Measurements from ENCODE around the gene DGCR6L. TPM values are rescaled to one million over a fixed set of nuclear protein-coding genes. Genes with fewer than 3 reads are reported as not detected.

The DGCR6L gene
- total and polyA plus RNA-seq, 10 of the 15 experiments (the other 5 are each of a cell fraction or from before 2014, with no cell fraction given): 1.6 to 62.8 (median 22.6) TPM

- no peaks in the 10 kb centered on the region for H3K9me3 ChIP-seq (replicated peaks; ENCODE audit: control insufficient read depth, insufficient read depth, low read length)
- no peak for TF ChIP-seq CHD2 (IDR thresholded peaks at IDR 0.05; ENCODE audit: borderline replicate concordance, low read depth, low read length)
- TF ChIP-seq KLF5 (IDR thresholded peaks at IDR 0.05; ENCODE audit: partially characterized antibody): no peak
- no peak overlapping the region for H3K4me3 ChIP-seq
- RAD21 ChIA-PET (ENCODE audit: unreplicated experiment): no interaction called here
- BruUV-seq (replicated peaks): no TSS peak
- H3K36me3 ChIP-seq (ENCODE audit: control insufficient read depth in 2 of 2, insufficient read depth in 2 of 2, low read length in 1 of 2): no peaks in the 10 kb centered on the region
- no peaks in the 10 kb centered on the region for H3K79me2 ChIP-seq (ENCODE audit: control insufficient read depth, insufficient read depth, low read length)
- no peaks in the 10 kb centered on the region for H4K20me1 ChIP-seq (ENCODE audit: control insufficient read depth, insufficient read depth)
- WGBS (ENCODE audit: insufficient coverage, insufficient replicate concordance, low lambda C conversion rate, missing lambda C conversion rate): 21% methylated on average over 12 of the region's 12 CpGs
- ATAC-seq: no peak
- POLR2A ChIA-PET: no interaction called here
- CTCF ChIA-PET: interaction anchor here (1.0 kb wide), 1 partner anchor 117 kb away, joined by 4 read pairs; no protein-coding TSS in a partner anchor
- no peak overlapping the region for H3K27ac ChIP-seq (ENCODE audit: control insufficient read depth, insufficient read depth)
- in situ Hi-C loops (cut with MboI): no loop called here
- SMC1A ChIA-PET (ENCODE audit: uncharacterized antibody, unreplicated experiment): no interaction called here
- FAIRE-seq: no peak
- H3K9ac ChIP-seq (ENCODE audit: control insufficient read depth, insufficient read depth, low read length): no peak overlapping the region
- DNase-seq (ENCODE audit: low read depth, low spot score): no peak
- no peaks in the 10 kb centered on the region; a peak in 1 of 4 replicates for H3K27me3 ChIP-seq (replicated peaks in 1 of 2; ENCODE audit: control insufficient read depth in 2 of 2, insufficient read depth in 2 of 2, low read length in 1 of 2)
- no peak overlapping the region for H3K4me2 ChIP-seq (ENCODE audit: control insufficient read depth, insufficient read depth)
- intact Hi-C loops (cut with micrococcal nuclease; ENCODE audit: unreplicated experiment): no loop called here
- H2AFZ ChIP-seq (ENCODE audit: control insufficient read depth, low read depth, low read length): no peak overlapping the region
- no peaks in the 10 kb centered on the region for H3K4me1 ChIP-seq (ENCODE audit: control insufficient read depth, insufficient read depth, low read length)
These were observed 46.1 kb downstream of the DGCR6L start for GRCh38 chr22:20273758-20274181.

- WGBS (ENCODE audit: insufficient coverage, insufficient replicate concordance, low lambda C conversion rate, missing lambda C conversion rate): 22% methylated on average over 8 of the region's 13 CpGs
- ChIA-PET CTCF (interaction anchor here (1.0 kb wide), 1 partner anchor 115 kb away, joined by 4 read pairs; no protein-coding TSS in a partner anchor), POLR2A (no interaction called here), RAD21 (ENCODE audit: unreplicated experiment) (no interaction called here), SMC1A (ENCODE audit: uncharacterized antibody, unreplicated experiment) (no interaction called here)
- TF ChIP-seq WRNIP1 (IDR thresholded peaks at IDR 0.05; ENCODE audit: borderline replicate concordance, low read depth, low read length) (no peak), KDM1A (IDR thresholded peaks at IDR 0.05; ENCODE audit: borderline replicate concordance) (no peak), TAF1 (IDR thresholded peaks at IDR 0.05; ENCODE audit: borderline replicate concordance, low read depth, low read length) (no peak), ETV6 (conservative IDR thresholded peaks at IDR 0.05 in 1 of 2, IDR thresholded peaks at IDR 0.05 in 1 of 2; ENCODE audit: borderline replicate concordance in 1 of 2, low read depth in 1 of 2) (no peak), NFIC (IDR thresholded peaks at IDR 0.05; ENCODE audit: low read depth, low read length) (no peak)
- Histone ChIP-seq H3K4me3 (no peak overlapping the region), H3K27ac (ENCODE audit: control insufficient read depth, insufficient read depth) (no peak overlapping the region), H3K9ac (ENCODE audit: control insufficient read depth, insufficient read depth, low read length) (no peak overlapping the region), H3K36me3 (ENCODE audit: control insufficient read depth in 2 of 2, insufficient read depth in 2 of 2, low read length in 1 of 2) (no peaks in the 10 kb centered on the region), H3K9me3 (replicated peaks; ENCODE audit: control insufficient read depth, insufficient read depth, low read length) (no peaks in the 10 kb centered on the region), H3K27me3 (replicated peaks in 1 of 2; ENCODE audit: control insufficient read depth in 2 of 2, insufficient read depth in 2 of 2, low read length in 1 of 2) (no peaks in the 10 kb centered on the region; a peak in 1 of 4 replicates), H4K20me1 (ENCODE audit: control insufficient read depth, insufficient read depth) (no peaks in the 10 kb centered on the region), H3K4me2 (ENCODE audit: control insufficient read depth, insufficient read depth) (no peak overlapping the region), H3K79me2 (ENCODE audit: control insufficient read depth, insufficient read depth, low read length) (no peaks in the 10 kb centered on the region), H2AFZ (ENCODE audit: control insufficient read depth, low read depth, low read length) (no peak overlapping the region), H3K4me1 (ENCODE audit: control insufficient read depth, insufficient read depth, low read length) (no peaks in the 10 kb centered on the region)
- no peak for DNase-seq (ENCODE audit: low read depth, low spot score)
- intact Hi-C loops (cut with micrococcal nuclease; ENCODE audit: unreplicated experiment) (no loop called here), in situ Hi-C loops (cut with MboI) (no loop called here)
- no TSS peak for BruUV-seq (replicated peaks)
- no peak for ATAC-seq
- no peak for FAIRE-seq
These were observed 47.2 kb downstream of the DGCR6L start for GRCh38 chr22:20272700-20273099.

Data from GM12878 (cell line).